ENCODE results near the gene WFDC12. TPM values are rescaled to one million over a fixed set of nuclear protein-coding genes. Genes with fewer than 3 reads are reported as not detected.

WFDC12 gene
- total RNA-seq, 1 experiment from 2014 or later: not detected

GRCh38 chr20:45115386-45115774, 8.9 kb downstream of the WFDC12 start:
- DNase-seq: no peak
- Mint-ChIP-seq H3K4me1 (ENCODE audit: low read depth, unreplicated experiment) (no peaks in the 10 kb centered on the region), H3K4me3 (ENCODE audit: low read depth, unreplicated experiment) (no peak overlapping the region), H3K27me3 (ENCODE audit: unreplicated experiment) (peaks cover 45% of the 10 kb centered on the region), H3K36me3 (ENCODE audit: insufficient read depth, unreplicated experiment) (no peaks in the 10 kb centered on the region), H3K9me3 (ENCODE audit: low read depth, unreplicated experiment) (no peaks in the 10 kb centered on the region), H3K27ac (ENCODE audit: unreplicated experiment) (no peak overlapping the region)
- intact Hi-C loops (cut with micrococcal nuclease; ENCODE audit: unreplicated experiment): no loop called here
- TF ChIP-seq CTCF (IDR thresholded peaks at IDR 0.05; ENCODE audit: unreplicated experiment): no peak
- CTCF ChIA-PET: interaction anchor here (1.2 kb wide), 1 partner anchor 11 kb away, joined by 4 read pairs; no protein-coding TSS in a partner anchor
- no TSS peak for BruUV-seq (replicated peaks)

GRCh38 chr20:45114465-45115385, 9.5 kb downstream of the WFDC12 start, which contains the start of gene WFDC5:
WFDC5 (minus strand) TSS chr20:45115174; CDS start chr20:45115083, 91 bp downstream.
- Mint-ChIP-seq H3K4me3 (ENCODE audit: low read depth, unreplicated experiment) (no peak within 1 kb of the TSS), H3K27me3 (ENCODE audit: unreplicated experiment) (peaks cover 39% of the 10 kb centered on the region), H3K9me3 (ENCODE audit: low read depth, unreplicated experiment) (no peaks in the 10 kb centered on the region), H3K4me1 (ENCODE audit: low read depth, unreplicated experiment) (no peaks in the 10 kb centered on the region), H3K27ac (ENCODE audit: unreplicated experiment) (no peak within 1 kb of the TSS), H3K36me3 (ENCODE audit: insufficient read depth, unreplicated experiment) (no peaks in the 10 kb centered on the region)
- CTCF ChIA-PET: interaction anchor here (1.1 to 3.3 kb wide), 3 partner anchors 10 to 115 kb away, joined by 3 to 16 read pairs (median 4); no protein-coding TSS in a partner anchor
- intact Hi-C loops (cut with micrococcal nuclease; ENCODE audit: unreplicated experiment): no loop called here
- no peak for DNase-seq
- no peak for TF ChIP-seq CTCF (IDR thresholded peaks at IDR 0.05; ENCODE audit: unreplicated experiment)
- no TSS peak for BruUV-seq (replicated peaks)

- CTCF ChIA-PET: interaction anchor here (1.1 to 3.7 kb wide), 4 partner anchors 10 to 116 kb away, joined by 3 to 61 read pairs (median 12); no protein-coding TSS in a partner anchor
- no peaks in the 10 kb centered on the region for H3K9me3 Mint-ChIP-seq (ENCODE audit: low read depth, unreplicated experiment)
- no peaks in the 10 kb centered on the region for H3K36me3 Mint-ChIP-seq (ENCODE audit: insufficient read depth, unreplicated experiment)
- TF ChIP-seq CTCF (IDR thresholded peaks at IDR 0.05; ENCODE audit: unreplicated experiment): no peak
- H3K4me3 Mint-ChIP-seq (ENCODE audit: low read depth, unreplicated experiment): no peak overlapping the region
- no peak for DNase-seq
- no peaks in the 10 kb centered on the region for H3K4me1 Mint-ChIP-seq (ENCODE audit: low read depth, unreplicated experiment)
- BruUV-seq (replicated peaks): no TSS peak
- H3K27me3 Mint-ChIP-seq (ENCODE audit: unreplicated experiment): peaks cover 38% of the 10 kb centered on the region
- intact Hi-C loops (cut with micrococcal nuclease; ENCODE audit: unreplicated experiment): no loop called here
- H3K27ac Mint-ChIP-seq (ENCODE audit: unreplicated experiment): no peak overlapping the region
Observed at GRCh38 chr20:45113865-45114264, 10.4 kb downstream of the WFDC12 start.

GRCh38 chr20:45112754-45113153, 11.5 kb downstream of the WFDC12 start:
- BruUV-seq (replicated peaks): no TSS peak
- CTCF ChIA-PET: interaction anchor here (0.6 to 3.7 kb wide), 8 partner anchors 8 to 188 kb away, joined by 3 to 61 read pairs (median 12); no protein-coding TSS in a partner anchor
- H3K9me3 Mint-ChIP-seq (ENCODE audit: low read depth, unreplicated experiment): no peaks in the 10 kb centered on the region

More at GRCh38 chr20:45112754-45113153, 11.5 kb downstream of the WFDC12 start:
- peaks cover 38% of the 10 kb centered on the region for H3K27me3 Mint-ChIP-seq (ENCODE audit: unreplicated experiment)
- DNase-seq: no peak
- no peaks in the 10 kb centered on the region for H3K4me1 Mint-ChIP-seq (ENCODE audit: low read depth, unreplicated experiment)
- TF ChIP-seq CTCF (IDR thresholded peaks at IDR 0.05; ENCODE audit: unreplicated experiment): no peak
- H3K27ac Mint-ChIP-seq (ENCODE audit: unreplicated experiment): no peak overlapping the region
- intact Hi-C loops (cut with micrococcal nuclease; ENCODE audit: unreplicated experiment): no loop called here
- no peak overlapping the region for H3K4me3 Mint-ChIP-seq (ENCODE audit: low read depth, unreplicated experiment)
- H3K36me3 Mint-ChIP-seq (ENCODE audit: insufficient read depth, unreplicated experiment): no peaks in the 10 kb centered on the region
